ENCODE data around the gene RAVER1. TPM values are rescaled to one million over a fixed set of nuclear protein-coding genes. Genes with fewer than 3 reads are reported as not detected.
"Not testable (repeated sequence)": the region's sequence is repeated elsewhere in the genome, so short reads cannot be mapped to it uniquely, and the experiment has no call there.

The RAVER1 gene
- total RNA-seq, 1 donor from 2014 or later, result 25.5 TPM

DNA sequence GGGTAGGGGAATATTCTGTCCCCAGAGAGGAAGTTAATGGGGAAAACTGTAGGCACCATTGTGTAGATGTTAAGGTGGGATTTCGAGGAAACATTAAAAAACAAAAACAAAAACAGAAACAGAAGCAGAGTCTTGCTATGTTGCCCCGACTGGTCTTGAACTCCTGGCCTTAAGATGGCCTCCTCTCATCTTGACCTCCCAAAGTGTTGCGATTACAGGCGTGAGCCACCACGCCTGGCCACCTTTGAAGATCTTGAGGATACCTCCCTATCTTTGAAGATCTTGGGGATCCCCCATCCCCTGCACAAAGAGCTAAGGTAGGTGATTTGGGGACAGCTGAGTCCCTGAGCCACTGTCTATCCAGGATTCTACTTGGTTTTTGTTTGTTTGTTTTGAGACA lies 6.6 kb upstream of the RAVER1 start:
- no peaks in the 10 kb centered on the region for H3K4me1 ChIP-seq
- DNase-seq (ENCODE audit: extremely low spot score in 2 of 2), result no peak
- H3K27ac ChIP-seq, result no peak overlapping the region
- intact Hi-C loops (cut with DNase I), result no loop called here
- no peaks in the 10 kb centered on the region for H3K27me3 ChIP-seq
- no peak overlapping the region for H3K4me3 ChIP-seq
- TF ChIP-seq POLR2AphosphoS5 (IDR thresholded peaks at IDR 0.05; ENCODE audit: insufficient read depth in 1 of 2, low read depth in 1 of 2) (no peak), POLR2A (IDR thresholded peaks at IDR 0.05) (no peak)
- TF ChIP-seq, protein P1, sequence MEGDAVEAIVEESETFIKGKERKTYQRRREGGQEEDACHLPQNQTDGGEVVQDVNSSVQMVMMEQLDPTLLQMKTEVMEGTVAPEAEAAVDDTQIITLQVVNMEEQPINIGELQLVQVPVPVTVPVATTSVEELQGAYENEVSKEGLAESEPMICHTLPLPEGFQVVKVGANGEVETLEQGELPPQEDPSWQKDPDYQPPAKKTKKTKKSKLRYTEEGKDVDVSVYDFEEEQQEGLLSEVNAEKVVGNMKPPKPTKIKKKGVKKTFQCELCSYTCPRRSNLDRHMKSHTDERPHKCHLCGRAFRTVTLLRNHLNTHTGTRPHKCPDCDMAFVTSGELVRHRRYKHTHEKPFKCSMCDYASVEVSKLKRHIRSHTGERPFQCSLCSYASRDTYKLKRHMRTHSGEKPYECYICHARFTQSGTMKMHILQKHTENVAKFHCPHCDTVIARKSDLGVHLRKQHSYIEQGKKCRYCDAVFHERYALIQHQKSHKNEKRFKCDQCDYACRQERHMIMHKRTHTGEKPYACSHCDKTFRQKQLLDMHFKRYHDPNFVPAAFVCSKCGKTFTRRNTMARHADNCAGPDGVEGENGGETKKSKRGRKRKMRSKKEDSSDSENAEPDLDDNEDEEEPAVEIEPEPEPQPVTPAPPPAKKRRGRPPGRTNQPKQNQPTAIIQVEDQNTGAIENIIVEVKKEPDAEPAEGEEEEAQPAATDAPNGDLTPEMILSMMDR (IDR thresholded peaks at IDR 0.05), result no peak
- no peaks in the 10 kb centered on the region for H3K36me3 ChIP-seq
- H3K9me3 ChIP-seq, result no peaks in the 10 kb centered on the region

DNA sequence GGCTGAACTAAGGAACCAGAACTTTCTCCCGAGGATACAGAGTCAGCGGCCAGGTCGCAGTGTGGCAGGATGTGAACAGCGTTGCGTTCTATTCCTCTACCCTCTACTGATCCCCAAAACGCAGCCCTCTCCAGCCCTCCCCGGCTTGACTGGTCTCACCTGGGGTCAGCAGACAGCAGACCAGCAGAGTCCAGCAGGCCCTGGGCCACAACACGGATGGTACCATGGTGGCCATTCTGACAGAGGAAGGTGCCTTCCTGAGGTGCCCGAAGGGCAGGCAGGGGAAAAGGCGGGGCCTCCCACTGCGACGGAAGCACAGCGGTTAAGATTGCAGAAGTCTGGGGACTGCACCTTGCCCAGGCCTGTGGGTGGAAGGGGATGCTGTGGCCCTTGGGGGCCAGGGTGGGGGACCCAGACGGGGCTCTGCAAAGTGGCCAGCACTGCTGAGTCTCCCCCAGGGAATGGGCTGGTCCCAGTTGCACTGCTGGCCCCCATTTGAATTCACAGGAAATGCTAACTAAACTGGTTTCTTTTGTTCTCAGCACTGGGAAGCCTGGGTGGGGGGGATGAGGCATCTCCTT lies 6.1 kb upstream of the RAVER1 start, which contains the start of gene ICAM3:
Gene ICAM3, minus strand, starts transcription at position 245 of the 581 bp plus-strand sequence. Its CDS starts 10 bp downstream, at position 235.
- DNase-seq (ENCODE audit: extremely low spot score in 2 of 2), result no peak
- peaks cover under 1% of the 10 kb centered on the region for H3K4me1 ChIP-seq
- H3K27me3 ChIP-seq, result no peaks in the 10 kb centered on the region
- no peak within 1 kb of the TSS for H3K27ac ChIP-seq
- H3K4me3 ChIP-seq, result peak within 1 kb of the TSS in 1 of 2 donors; percentile 3
- no peaks in the 10 kb centered on the region for H3K36me3 ChIP-seq
- TF ChIP-seq POLR2AphosphoS5 (IDR thresholded peaks at IDR 0.05; ENCODE audit: insufficient read depth in 1 of 2, low read depth in 1 of 2), result no peak
- TF ChIP-seq POLR2A (IDR thresholded peaks at IDR 0.05), result no peak
- TF ChIP-seq, protein P1 (IDR thresholded peaks at IDR 0.05), result no peak
- H3K9me3 ChIP-seq, result no peaks in the 10 kb centered on the region
- intact Hi-C loops (cut with DNase I), result no loop called here

DNA sequence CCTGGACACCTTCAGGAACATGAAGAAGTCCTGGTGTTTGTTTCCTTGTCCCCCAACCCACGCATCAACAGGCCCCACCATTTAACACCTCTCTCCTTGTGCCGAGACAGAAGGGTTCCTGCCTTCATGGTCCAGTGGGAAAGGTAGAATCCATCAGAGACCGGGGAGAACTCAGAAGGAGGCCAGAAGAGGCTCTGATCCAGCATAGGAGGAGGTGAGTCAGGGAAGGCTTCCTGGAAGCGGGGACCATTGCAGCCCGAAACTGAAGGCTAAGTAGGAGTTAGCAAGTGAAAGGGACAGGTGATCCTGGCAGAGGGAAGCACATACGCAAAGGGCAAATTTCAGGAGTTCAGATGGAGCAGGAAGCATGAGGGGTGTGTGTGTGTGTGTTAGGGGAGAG lies 5.6 kb upstream of the RAVER1 start:
- H3K4me1 ChIP-seq, result peaks cover 6% of the 10 kb centered on the region
- H3K9me3 ChIP-seq, result no peaks in the 10 kb centered on the region
- H3K4me3 ChIP-seq, result peak overlapping the region in 1 of 2 donors; percentile 3
- H3K36me3 ChIP-seq, result no peaks in the 10 kb centered on the region
- intact Hi-C loops (cut with DNase I), result no loop called here
- no peak overlapping the region for H3K27ac ChIP-seq
- no peak for DNase-seq (ENCODE audit: extremely low spot score in 2 of 2)
- TF ChIP-seq, protein P1 (IDR thresholded peaks at IDR 0.05), result no peak
- TF ChIP-seq POLR2A (IDR thresholded peaks at IDR 0.05) (no peak), POLR2AphosphoS5 (IDR thresholded peaks at IDR 0.05; ENCODE audit: insufficient read depth in 1 of 2, low read depth in 1 of 2) (no peak)
- no peaks in the 10 kb centered on the region for H3K27me3 ChIP-seq

- peaks cover 21% of the 10 kb centered on the region for H3K4me1 ChIP-seq
- H3K27ac ChIP-seq; H3K27me3 ChIP-seq; intact Hi-C loops (cut with DNase I); H3K9me3 ChIP-seq; H3K4me3 ChIP-seq; H3K36me3 ChIP-seq; DNase-seq (ENCODE audit: extremely low spot score in 2 of 2): not testable (repeated sequence)
Measured at GRCh38 chr19:10336725-10337124, 3.4 kb upstream of the RAVER1 start.

DNA sequence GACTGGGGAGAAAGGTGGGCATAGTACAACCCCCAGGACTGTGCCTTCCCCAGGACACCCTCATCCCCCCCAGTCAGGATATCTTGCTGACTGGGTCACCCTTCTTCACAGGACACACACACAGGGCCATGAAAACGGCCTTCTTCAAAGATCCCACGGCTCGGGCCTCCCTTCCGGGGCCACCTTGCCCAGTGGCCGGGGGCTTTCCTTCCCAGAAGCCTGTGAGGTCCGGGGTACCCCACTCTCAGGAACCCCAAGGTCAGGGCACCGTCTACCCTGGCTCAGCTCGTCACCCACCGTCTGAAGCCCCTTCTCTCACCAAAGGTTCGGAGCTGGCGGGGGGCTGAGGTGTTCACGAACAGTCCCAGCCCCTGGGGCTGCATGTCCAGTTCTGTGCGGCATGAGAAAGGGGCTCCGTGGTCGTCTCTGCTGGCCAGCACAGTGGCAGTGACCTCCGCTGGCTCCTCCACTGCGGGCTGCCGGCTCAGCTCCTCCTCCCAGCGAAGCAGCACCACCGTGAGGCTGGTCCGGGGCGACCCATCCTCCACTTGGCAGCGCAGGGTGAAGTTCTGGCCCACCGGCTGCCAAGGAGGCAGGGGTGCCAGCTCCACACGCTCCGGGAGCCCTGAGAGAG lies 2.1 kb upstream of the RAVER1 start:
- Histone ChIP-seq H3K4me3 (peak overlapping the region; percentile 74 to 92), H3K4me1 (peaks cover 23% of the 10 kb centered on the region), H3K27me3 (no peaks in the 10 kb centered on the region), H3K9me3 (no peaks in the 10 kb centered on the region), H3K27ac (peak overlapping the region; percentile 41), H3K36me3 (peaks cover 0 to under 1% of the 10 kb centered on the region in 2 donors)
- DNase-seq (ENCODE audit: extremely low spot score in 2 of 2), result no peak
- TF ChIP-seq, protein P1 (IDR thresholded peaks at IDR 0.05), result no peak
- intact Hi-C loops (cut with DNase I), result no loop called here

Data from vagina (tissue), 2 donors.